Common myeloid progenitor, CD34-positive (primary cell): ENCODE data around the gene HSPH1.

ENCODE experiments used
- CTCF ChIA-PET: fragments of 350-600 bp; sonication (Branson Sonifier 250); formaldehyde crosslinking; loops from one replicate; lab custom pipeline; 2021; ENCODE audit warnings: antibody characterized with exemption; lab: Charles Lee
- POLR2A ChIA-PET: fragments of 350-600 bp; sonication (Branson Sonifier 250); formaldehyde crosslinking; loops from one replicate; lab custom pipeline; 2021; ENCODE audit warnings: antibody characterized with exemption; lab: Charles Lee
- DNase-seq, 3 donors: peaks; one replicate each; pipeline versions ENCODE4 v3.0.0 to v3.0.0-alpha.2; 2013
- H3K27ac ChIP-seq, 2 experiments: 1 replicate in 1 of 2; 2 replicates in 1 of 2; pipeline ENCODE4 v1.7.0; 2013; ENCODE audit warnings: inconsistent platforms in 2 of 2, low read length in 2 of 2, mild to moderate bottlenecking in 2 of 2, low read depth in 1 of 2, moderate library complexity in 1 of 2; ENCODE audit not compliant: severe bottlenecking in 2 of 2, insufficient read depth in 1 of 2, poor library complexity in 1 of 2
- H3K27me3 ChIP-seq, 5 experiments: replicated peaks in 2 of 5; 1 replicate in 3 of 5; 2 replicates in 2 of 5; pipeline versions ENCODE4 v1.6.1 to v1.7.0; 2013; ENCODE audit warnings: low read length in 4 of 5, mild to moderate bottlenecking in 2 of 5, moderate library complexity in 2 of 5, inconsistent platforms in 1 of 5; ENCODE audit not compliant: insufficient read depth in 5 of 5, control insufficient read depth in 4 of 5
- H3K36me3 ChIP-seq, 4 experiments: 1 replicate in 2 of 4; 2 replicates in 2 of 4; pipeline versions ENCODE4 v1.6.1 to v1.7.0; 2013; ENCODE audit warnings: low read length in 3 of 4, control low read depth in 1 of 4, mild to moderate bottlenecking in 1 of 4; ENCODE audit not compliant: control insufficient read depth in 4 of 4, insufficient read depth in 4 of 4
- H3K4me1 ChIP-seq, 4 experiments: 1 replicate in 3 of 4; 2 replicates in 1 of 4; pipeline versions ENCODE4 v1.6.1 to v1.7.1; 2013; ENCODE audit warnings: low read length in 3 of 4, mild to moderate bottlenecking in 3 of 4, control low read depth in 1 of 4, inconsistent platforms in 1 of 4, moderate library complexity in 1 of 4; ENCODE audit not compliant: control insufficient read depth in 4 of 4, insufficient read depth in 4 of 4; ENCODE audit errors: control extremely low read depth in 1 of 4
- H3K4me3 ChIP-seq, 7 experiments: 1 replicate in 4 of 7; 2 replicates in 3 of 7; pipeline versions ENCODE4 v1.5.1 to v1.7.0; 2013; ENCODE audit warnings: mild to moderate bottlenecking in 7 of 7, low read length in 6 of 7, moderate library complexity in 6 of 7, inconsistent platforms in 2 of 7, low read depth in 2 of 7, control low read depth in 1 of 7; ENCODE audit not compliant: insufficient read depth in 4 of 7, control insufficient read depth in 1 of 7; ENCODE audit errors: extremely low read depth in 1 of 7
- H3K9me3 ChIP-seq, 5 experiments: 1 replicate in 4 of 5; 2 replicates in 1 of 5; pipeline versions ENCODE4 v1.6.1 to v1.7.1; 2013; ENCODE audit warnings: low read length in 4 of 5, mild to moderate bottlenecking in 2 of 5, inconsistent platforms in 1 of 5, low read depth in 1 of 5, moderate library complexity in 1 of 5; ENCODE audit not compliant: control insufficient read depth in 4 of 5, insufficient read depth in 2 of 5; ENCODE audit errors: control extremely low read depth in 1 of 5
- WGBS: methylation state at CpG from one replicate; pipeline ENCODE4 v1.1.5; 2013; ENCODE audit not compliant: insufficient coverage; 5-methylcytosine and 5-hydroxymethylcytosine counted together

HSPH1 gene

GRCh38 chr13:31195616-31196015 is 33.9 kb upstream of the HSPH1 start:
- 98% methylated on average over 4 of the region's 4 CpGs for WGBS
- H3K27ac ChIP-seq: no peak overlapping the region
- no peaks in the 10 kb centered on the region for H3K27me3 ChIP-seq
- H3K4me3 ChIP-seq: no peak overlapping the region
- H3K9me3 ChIP-seq: no peaks in the 10 kb centered on the region
- ChIA-PET POLR2A (no interaction called here), CTCF (interaction anchor here (1.0 kb wide), 1 partner anchor 13 kb away, joined by 3 read pairs; no protein-coding TSS in a partner anchor)
- H3K36me3 ChIP-seq: no peaks in the 10 kb centered on the region
- DNase-seq: no peak
- H3K4me1 ChIP-seq: peaks cover 0 to 5% (median 3%) of the 10 kb centered on the region in 4 experiments

- H3K27me3 ChIP-seq: no peaks in the 10 kb centered on the region
- H3K9me3 ChIP-seq: peaks cover 0 to 7% (median 0%) of the 10 kb centered on the region in 5 experiments
- no peak for DNase-seq
- H3K4me3 ChIP-seq: no peak overlapping the region
- 100% methylated on average over 5 of the region's 6 CpGs for WGBS
- ChIA-PET POLR2A (no interaction called here), CTCF (interaction anchor here (1.4 to 1.6 kb wide), 2 partner anchors 16 to 19 kb away, joined by 3 read pairs; no protein-coding TSS in a partner anchor)
- no peaks in the 10 kb centered on the region for H3K4me1 ChIP-seq
- no peaks in the 10 kb centered on the region for H3K36me3 ChIP-seq
- no peak overlapping the region for H3K27ac ChIP-seq
Measured at GRCh38 chr13:31192306-31192705, 30.6 kb upstream of the HSPH1 start.

- Histone ChIP-seq H3K4me1 (no peaks in the 10 kb centered on the region), H3K36me3 (no peaks in the 10 kb centered on the region), H3K9me3 (peaks cover 0 to 7% (median 0%) of the 10 kb centered on the region in 5 experiments), H3K27me3 (no peaks in the 10 kb centered on the region), H3K4me3 (no peak overlapping the region), H3K27ac (no peak overlapping the region)
- ChIA-PET POLR2A (no interaction called here), CTCF (no interaction called here)
- no peak for DNase-seq
- 95% methylated on average over 4 of the region's 4 CpGs for WGBS
Measured at GRCh38 chr13:31191748-31192147, 30.0 kb upstream of the HSPH1 start.

DNA sequence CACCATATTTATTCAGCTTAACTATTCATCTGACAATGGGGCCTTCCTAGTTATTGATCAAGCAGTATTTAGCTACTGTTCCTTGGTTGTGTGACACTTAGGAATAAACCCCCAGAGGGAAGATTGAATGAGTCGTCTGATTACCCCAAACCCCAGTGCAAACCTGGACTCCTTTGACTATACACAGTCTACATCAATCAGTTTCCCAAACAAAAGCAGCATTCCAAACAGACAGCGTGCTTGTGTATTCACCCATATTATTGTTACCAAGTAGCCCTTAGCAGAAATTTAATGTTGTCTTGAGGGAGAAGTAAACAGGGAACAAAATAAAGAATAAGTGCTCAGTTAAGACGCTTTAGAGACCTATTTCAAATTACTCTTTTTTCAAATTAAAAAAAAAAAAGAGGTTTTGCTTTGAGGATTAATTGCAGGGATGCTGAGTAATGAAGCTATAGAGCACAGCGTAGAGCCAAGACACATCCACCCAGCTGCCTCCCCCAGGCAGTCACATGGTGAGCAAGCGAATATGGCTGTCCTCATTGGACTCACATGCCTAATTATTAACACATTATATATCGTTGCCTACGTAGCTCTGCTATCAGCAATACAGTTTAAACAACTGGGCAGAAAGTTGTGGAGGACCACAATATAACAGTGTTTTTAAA is 23.4 kb upstream of the HSPH1 start:
- H3K27ac ChIP-seq: no peak overlapping the region
- no peak overlapping the region for H3K4me3 ChIP-seq
- DNase-seq: no peak
- POLR2A ChIA-PET: no interaction called here
- H3K36me3 ChIP-seq: no peaks in the 10 kb centered on the region
- H3K4me1 ChIP-seq: no peaks in the 10 kb centered on the region
- H3K27me3 ChIP-seq: no peaks in the 10 kb centered on the region
- 100% methylated on average over 1 of the region's 7 CpGs for WGBS
- CTCF ChIA-PET: no interaction called here
- H3K9me3 ChIP-seq: peaks cover 0 to 7% (median 0%) of the 10 kb centered on the region in 5 experiments

- DNase-seq: no peak
- Histone ChIP-seq H3K27ac (no peak overlapping the region), H3K36me3 (no peaks in the 10 kb centered on the region), H3K4me1 (peaks cover 0 to 4% (median 0%) of the 10 kb centered on the region in 4 experiments), H3K27me3 (no peaks in the 10 kb centered on the region), H3K9me3 (peaks cover 0 to 7% (median 0%) of the 10 kb centered on the region in 5 experiments), H3K4me3 (no peak overlapping the region)
- CTCF ChIA-PET: no interaction called here
- WGBS: 100% methylated on average over 3 of the region's 6 CpGs
- POLR2A ChIA-PET: no interaction called here
Measured at GRCh38 chr13:31184451-31184850, 22.7 kb upstream of the HSPH1 start.

DNA sequence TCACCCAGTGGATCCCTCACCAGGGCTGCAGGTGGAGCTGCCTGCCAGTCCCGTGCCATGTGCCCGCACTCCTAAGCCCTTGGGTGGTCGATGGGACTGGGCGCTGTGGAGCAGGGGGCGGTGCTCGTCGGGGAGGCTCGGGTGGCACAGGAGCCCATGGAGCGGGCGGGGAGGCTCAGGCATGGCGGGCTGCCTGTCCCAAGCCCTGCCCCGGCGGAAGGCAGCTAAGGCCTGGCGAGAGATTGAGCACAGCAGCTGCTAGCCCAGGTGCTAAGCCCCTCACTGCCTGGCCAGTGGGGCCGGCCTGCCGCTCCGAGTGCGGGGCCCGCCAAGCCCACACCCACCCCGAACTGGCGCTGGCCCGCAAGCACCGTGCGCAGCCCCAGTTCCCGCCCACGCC is 21.3 kb upstream of the HSPH1 start:
- ChIA-PET CTCF (interaction anchor here (1.1 kb wide), 1 partner anchor 13 kb away, joined by 3 read pairs; no protein-coding TSS in a partner anchor), POLR2A (no interaction called here)
- Histone ChIP-seq H3K4me1 (peaks cover 0 to 7% (median 0%) of the 10 kb centered on the region in 4 experiments), H3K27me3 (no peaks in the 10 kb centered on the region), H3K9me3 (peaks cover 0 to 2% (median 0%) of the 10 kb centered on the region in 5 experiments), H3K27ac (no peak overlapping the region), H3K36me3 (no peaks in the 10 kb centered on the region), H3K4me3 (no peak overlapping the region)
- DNase-seq: no peak
- WGBS: 96% methylated on average over 26 of the region's 26 CpGs

DNA sequence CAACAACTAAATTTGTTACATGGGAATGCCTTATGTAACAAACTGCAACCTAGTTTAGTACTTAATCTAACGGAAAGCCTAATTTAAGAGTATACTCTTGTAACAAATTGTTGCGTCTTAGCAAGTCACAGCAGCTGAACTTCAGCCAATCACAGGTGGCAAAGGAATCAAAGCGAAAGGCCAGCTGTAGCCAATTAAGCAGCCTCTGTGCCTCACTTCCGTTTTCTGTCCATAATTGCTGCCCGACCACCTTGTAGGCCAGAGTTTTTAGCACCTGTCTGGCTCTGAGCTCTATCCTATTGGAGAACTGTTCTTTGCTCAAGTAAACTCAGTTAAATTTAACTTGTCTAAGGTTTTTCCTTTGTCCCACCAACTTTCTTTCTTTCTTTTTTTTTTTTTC is 18.1 kb upstream of the HSPH1 start:
- WGBS: 71% methylated on average over 5 of the region's 5 CpGs
- H3K27me3 ChIP-seq: no peaks in the 10 kb centered on the region
- no peak overlapping the region for H3K4me3 ChIP-seq
- peaks cover 0 to 7% (median 0%) of the 10 kb centered on the region in 4 experiments for H3K4me1 ChIP-seq
- no peak for DNase-seq
- ChIA-PET POLR2A (no interaction called here), CTCF (interaction anchor here (1.5 kb wide), 1 partner anchor 15 kb away, joined by 4 read pairs; no protein-coding TSS in a partner anchor)
- no peaks in the 10 kb centered on the region for H3K36me3 ChIP-seq
- H3K27ac ChIP-seq: no peak overlapping the region
- no peaks in the 10 kb centered on the region for H3K9me3 ChIP-seq
